ENCODE results near the gene TMEM82.

The TMEM82 gene

DNA sequence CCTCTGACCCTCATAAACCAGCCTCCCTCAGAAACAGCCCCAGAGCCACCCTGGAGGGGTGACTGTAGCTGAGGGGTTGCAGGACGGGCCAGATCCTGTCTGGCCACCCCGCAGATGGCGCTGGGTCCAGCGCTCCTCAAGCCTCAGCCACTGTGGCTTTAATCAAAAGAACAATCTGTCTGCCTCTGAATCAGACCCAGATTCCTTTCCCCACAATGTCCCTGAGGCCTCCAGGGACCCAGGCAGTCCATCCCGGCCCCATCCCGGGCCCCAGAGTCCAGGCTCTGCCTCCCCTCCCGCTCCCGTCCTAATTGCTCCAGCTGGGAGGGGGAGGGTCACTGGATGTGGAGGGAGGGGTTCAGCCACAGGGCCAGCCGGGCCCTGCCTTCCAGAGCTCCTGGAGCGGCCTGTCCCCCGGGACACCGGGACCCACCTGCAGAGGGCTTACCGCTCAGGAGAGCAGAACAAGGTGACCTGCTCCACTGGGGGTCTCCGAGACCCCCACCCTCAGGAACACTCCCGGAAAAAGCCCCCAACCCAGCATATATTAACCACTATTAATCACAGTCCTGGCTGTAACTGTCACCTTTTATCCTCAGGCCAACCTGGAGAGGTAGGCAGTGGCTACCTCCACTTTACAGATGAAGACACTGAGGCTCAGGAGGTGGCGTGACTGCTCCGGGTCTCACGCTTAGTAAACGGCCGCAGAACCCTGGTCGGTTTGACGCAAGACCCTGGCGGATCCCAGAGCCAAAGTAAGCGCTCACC lies 15.5 kb downstream of the TMEM82 start:
- DNase-seq = no peak

DNA sequence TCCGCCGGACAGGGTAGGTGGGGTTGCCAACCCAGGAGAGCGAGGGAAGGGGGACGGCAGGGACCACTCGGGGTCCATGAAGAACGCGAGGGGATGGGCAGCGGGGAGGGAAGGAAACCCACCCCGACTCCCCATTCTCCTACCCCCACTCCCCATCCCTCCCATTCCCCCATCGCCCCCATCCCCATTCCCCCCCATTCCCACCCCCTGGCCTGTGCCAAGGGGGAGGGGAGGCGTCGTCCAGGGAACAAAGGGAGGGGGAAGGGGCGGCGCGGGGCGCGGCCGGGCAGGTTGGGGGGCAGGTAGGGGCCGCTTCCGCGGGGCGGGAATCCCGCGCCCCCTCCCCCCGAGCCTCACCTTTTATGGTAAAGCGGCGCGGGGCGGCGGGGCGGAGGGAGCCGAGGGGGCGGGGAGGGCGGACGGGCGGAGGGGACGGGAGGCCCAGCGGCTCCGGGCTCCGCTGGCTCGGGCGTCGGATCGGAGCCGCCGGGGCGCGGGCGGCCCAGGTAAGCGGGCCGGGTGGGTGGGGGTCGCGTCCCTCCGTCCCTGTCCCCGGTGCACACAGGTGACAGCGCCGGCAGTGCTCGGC lies 16.1 kb downstream of the TMEM82 start, which contains the start of gene FBLIM1:
FBLIM1 (plus strand) TSS at position 453 of the 589 bp plus-strand sequence. CDS start 6,189 bp downstream, outside the sequence.
- no peak for DNase-seq

DNA sequence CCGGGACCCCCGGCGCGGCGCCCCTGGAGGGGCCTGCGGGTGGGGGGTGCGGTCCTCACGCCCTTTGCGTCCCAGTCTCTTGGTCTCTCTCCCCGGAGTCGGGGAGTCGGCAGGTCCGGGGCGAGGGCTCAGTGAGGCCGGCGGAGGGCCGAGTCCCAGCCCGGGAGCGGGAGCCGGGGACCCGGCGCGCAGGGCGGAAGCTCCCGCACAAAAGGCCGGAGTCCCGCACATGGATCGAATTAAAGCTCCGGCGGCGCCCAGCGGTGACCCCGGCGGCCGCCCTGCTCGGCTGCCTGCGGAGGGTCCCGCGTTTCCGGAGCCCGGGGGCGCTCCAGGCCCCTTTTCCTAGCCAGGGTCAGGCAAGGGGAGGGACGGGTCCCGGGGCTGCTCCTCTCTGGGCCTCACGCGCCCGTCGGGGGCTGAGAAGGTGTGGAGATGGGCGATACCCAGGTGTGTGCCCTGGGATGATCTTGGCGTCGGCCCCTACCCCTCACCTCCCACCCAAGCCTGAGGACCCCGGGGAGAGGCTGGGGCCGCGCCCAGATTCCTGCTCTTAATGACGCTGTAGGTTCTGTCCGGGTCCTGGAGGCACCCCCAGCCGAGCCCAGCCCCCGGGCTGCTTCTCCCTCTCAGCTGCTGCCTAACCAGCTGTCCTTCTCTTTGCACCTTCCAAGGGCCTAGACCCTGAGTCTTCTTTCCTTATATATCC lies 16.8 kb downstream of the TMEM82 start:
- no peak for DNase-seq

DNA sequence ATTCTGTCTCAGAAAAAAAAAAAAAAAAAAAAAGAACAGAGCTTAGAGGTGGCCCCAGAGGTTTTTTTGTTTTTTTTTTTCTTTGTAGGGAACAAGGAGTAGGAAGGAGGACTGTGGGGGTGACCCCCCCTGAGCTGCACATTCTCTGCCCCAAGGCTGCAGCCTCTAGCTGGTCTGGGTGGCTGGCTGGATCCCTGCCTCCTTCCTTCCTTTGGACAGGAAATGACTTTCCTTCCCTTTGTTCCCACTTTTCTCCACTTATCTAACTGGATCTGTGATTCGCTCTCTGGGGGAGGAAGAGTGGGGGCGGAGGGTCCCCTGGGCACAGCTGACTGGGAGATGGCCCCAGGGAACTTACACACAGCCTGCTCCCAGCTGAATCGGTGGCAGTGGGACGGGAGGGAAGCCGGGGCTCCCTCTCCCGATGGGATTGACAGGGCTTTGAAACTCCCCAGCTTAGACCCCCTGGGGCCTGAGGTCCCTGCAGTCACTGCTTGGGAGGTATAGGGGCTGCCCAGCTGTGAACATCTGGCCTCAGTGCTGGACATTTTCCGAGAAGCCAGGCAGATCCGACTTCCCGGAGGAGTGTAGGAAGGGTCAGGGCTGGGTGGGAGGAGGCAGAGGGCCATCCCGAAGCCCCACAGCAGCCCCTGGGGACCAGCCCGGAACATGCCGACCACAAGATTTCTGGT lies 18.4 kb downstream of the TMEM82 start:
- no peak for DNase-seq

DNA sequence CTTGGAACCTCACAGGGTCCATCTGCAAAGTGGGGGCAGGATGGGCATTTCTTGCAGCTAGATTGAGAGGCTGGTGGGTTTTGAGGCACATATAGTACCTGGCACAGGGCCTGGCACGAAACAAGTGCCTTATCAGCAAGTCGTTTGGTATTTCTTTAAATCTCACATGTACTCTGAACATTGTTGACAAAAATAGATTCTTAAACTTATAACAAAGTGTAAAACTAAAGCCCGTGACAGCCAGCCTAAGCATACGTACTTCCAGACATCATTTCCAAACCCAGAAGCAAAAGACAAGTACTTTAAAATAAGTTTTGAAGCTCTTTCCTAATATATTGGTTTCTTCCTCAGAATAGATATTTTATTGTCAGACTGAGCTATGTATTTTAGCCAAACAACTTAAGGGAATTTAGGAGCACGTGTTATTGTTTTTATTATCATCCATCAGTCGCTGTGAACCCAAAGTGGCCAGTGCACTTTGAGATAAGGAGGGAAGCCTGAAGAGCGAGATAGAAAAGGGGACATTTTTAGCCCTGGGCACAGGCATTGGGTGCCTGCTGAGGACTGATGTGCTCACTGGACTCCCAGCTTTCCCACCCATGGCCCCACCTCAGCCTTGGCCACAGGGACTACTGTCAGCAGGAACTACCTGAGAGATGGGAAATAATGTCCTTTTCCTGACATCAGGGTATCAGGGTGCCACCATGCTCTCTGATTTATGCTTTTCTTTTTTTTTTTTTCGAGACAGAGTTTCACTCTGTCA lies 19.2 kb downstream of the TMEM82 start:
- DNase-seq = no peak

DNA sequence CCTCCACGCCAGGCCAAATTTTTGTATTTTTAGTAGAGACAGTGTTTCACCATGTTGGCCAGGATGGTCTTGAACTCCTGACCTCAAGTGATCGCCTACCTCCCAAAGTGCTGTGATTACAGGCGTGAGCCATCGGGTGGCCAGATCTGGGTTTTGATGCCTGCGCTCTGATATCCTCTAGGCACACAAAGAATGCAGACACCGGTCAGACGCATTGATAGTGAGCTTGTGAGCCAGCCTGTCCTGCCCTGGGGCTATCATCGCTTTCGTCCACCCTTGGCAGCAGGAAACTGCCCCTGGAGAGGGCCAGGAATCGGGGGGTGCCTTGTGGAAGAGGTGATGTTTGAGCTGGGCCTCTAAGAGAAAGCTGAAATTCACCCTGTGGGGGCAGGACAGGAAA lies 20.2 kb downstream of the TMEM82 start:
- DNase-seq = no peak

DNA sequence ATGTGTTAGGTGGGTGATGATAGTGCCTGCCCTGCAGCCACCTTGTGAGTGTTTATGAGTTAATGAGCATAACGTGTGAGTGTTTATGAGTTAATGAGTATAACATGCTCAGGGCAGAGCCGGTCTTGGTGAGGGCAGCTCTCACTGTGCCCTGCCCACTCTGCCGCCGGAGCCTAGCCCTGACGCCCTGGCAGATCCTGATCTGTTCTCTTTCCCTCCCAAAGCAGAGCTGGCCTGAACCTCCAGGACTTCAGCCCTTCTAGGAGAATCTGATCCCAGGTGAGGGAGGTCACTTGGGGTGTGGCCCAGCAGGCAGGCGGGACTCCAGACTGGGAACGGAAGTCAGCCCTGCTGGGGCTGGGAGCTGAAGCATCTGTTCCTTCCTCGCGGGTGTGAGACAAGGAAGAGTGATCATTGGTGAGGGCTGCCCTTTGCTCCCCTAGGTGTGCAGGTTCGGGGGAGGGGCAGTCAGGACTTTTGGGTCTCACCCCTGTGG lies 22.0 kb downstream of the TMEM82 start:
- DNase-seq = no peak

DNA sequence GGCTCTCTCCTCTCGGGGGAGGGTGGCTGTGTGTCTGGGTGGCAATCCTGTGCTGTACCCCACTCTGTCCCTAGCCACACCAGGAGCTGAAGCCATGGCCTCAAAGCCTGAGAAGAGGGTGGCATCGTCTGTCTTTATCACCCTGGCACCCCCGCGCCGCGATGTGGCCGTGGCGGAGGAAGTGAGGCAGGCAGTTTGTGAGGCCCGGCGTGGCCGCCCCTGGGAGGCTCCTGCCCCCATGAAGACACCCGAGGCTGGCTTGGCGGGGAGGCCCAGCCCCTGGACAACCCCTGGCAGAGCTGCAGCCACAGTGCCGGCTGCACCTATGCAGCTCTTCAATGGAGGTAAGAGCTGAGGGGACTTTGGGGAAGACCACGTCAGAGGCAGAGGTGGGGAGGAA lies 22.6 kb downstream of the TMEM82 start:
- no peak for DNase-seq

DNA sequence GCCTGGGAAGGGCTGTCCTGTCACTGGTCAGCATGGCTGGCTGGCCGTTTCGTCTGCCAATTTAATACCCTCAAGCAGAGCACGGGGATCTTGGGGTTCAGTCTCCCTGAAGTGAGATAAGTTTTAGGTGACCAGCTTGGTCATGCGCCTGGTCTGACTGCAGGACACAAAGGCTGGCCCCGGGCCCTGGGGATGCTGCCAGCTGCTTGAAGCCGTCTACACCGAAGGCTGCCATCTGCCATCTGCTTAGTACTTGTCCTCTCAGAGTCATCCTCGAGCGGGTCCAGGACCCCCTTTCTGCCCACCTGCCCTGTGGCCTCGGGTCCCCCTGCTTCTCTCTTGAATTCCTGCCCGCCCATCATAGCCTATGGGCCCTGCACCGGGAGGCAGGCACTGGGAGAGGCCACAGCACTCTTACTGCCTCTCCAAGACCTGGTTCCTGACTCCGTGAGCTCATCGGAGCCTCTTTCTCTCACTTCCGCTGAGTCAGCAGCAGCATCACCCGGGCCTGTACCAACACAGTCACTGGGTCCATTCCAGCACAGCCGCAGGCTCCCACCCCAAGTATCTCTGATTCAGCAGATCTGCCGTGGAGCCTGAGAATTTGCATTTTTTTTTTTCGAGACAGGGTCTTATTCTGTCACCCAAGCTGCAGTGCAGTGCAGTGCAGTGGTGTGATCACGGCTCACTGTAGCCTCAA lies 23.3 kb downstream of the TMEM82 start:
- no peak for DNase-seq

DNA sequence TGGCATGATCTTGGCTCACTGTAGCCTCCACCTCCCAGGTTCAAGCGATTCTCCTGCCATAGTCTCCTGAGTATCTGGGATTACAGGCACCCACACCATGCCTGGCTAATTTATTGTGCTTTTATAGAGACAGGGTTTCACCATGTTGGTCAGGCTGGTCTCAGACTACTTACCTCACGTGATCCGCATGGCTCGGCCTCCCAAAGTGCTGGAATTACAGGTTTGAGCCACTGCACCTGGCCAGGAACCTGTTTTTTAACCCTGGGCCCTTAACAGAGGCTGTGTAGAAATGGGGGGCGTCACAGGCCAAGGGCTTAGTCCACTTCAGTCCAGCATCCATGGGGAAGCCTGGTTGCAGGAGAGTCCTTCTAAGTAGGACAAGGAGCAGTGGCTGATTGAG lies 25.6 kb downstream of the TMEM82 start:
- DNase-seq = no peak

DNA sequence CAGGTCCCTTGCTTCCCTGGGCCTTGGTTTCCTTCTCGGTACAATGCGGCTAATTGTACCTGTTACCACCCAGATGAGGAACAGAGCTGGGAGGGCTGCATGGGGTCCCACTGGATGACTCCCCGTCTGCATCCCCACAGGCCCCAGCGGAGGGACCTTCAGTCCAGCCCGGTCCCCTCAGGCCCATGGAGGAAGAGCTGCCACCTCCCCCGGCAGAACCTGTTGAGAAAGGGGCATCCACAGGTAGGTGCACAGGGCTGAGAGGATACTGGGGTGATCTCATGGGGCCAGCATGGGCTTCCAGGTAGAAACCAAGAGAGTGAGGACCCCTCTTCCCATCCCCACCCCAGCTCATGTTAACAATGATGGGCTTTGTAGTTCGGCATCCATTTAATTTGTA lies 26.1 kb downstream of the TMEM82 start:
- no peak for DNase-seq

DNA sequence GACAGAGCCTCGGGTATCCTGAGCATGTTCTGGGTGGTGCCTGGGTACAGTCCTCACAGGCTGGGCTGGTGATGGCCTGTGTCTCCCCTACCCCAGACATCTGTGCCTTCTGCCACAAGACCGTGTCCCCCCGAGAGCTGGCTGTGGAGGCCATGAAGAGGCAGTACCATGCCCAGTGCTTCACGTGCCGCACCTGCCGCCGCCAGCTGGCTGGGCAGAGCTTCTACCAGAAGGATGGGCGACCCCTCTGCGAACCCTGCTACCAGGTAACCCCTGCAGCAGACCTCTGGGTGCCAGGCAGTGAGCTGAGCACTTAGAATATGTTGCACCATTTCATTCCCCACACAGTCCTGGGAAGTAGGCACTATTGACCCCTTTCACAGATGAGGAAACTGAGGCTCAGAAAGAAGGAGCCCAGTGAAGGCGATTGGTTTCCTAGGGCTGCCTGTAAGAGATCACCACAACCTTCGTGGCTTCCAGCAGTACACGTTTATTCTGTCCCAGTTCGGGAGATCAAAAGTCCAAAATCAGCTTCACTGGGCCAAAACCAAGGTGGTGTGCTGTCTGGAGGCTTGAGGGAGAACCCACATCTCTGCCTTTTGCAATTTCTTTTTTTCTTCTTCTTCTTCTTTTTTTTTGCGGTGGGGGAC lies 28.1 kb downstream of the TMEM82 start:
- no peak for DNase-seq

DNA sequence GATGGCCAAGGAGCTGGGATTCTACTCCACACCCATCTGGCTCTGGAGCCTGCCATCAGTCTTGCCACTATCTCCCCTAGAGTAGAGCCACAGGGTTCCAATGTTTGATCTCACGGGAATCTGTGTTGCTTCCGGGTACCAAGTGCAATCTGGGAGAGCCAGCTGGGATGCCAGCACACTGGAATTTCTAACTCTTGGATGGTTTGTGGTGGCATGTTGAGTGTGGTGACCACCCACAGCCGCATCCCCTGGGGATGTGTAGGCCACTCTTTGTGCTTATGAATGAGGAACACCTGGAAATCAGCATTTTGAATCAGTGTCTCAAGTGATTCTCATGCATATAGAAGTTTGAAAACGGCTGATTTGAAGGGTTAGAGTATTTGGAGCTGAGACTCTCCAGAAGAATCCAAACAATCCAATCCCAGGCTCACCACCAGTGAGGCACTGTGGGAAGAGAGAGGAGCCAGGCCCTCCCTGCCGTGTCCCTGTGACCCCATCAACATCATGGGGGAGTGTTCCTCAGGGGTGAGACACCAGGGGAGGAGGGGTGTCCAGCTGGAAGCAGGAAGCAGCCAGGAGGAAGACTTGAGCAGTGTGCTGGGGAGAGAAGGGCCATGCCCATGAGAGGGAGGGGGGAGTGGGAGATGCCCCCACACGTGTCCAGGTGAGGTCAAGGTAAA lies 29.7 kb downstream of the TMEM82 start:
- no peak for DNase-seq

DNA sequence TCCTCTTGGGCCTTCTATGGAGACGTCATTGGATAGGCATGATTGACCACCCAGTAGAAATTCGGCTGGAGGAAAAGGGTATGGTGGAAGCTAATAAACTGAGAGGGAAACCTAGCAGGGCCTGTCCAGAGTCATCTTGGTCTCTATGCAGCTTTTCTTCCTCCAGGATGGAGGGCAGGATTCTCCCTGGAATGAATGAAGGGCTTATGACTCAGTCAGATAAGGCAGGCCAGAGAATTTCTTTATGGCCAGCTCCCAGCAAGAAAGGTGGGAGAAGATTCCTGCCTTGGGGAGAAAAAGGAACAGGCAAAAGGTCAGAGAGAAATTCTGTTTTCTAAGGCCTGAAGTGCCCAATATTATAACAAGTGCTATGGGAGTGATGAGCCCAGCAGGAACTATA lies 33.4 kb downstream of the TMEM82 start:
- no peak for DNase-seq

DNA sequence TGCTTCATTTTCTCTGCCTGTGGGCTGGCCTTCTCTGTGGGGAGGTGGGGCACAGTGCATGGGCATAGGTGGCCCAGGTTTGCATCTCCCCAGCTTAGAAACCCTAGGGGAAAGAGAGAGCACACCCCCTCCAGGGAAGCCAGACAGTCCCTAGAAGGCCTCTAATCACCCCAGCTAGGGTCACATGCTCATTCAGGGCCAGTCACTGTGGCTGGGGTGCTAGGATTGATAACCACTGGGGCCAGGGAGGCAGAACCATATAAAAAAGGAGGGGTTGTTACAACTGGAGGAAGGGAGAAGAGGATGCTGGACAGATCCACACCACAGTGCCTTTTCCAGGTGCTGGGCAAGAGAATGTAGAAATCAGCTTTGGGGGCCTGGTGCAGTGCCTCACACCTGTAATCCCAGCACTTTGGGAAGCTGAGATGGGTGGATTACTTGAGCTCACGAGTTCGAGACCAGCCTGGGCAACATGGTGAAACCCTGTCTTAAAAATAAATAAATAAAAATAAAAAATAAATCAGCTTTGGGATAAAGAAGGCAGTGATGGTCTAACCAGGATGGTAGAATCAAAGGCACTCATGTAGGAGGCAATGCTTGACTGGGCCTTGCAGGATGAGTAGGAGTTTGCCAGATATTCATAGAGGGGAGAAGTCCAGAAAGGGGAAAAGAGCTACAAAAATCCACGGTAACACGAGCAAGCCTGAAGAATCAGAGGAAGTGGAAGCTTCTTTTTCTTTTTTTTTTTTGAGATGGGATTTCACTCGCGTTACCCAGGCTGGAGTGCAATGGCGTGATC lies 35.8 kb downstream of the TMEM82 start:
- no peak for DNase-seq

DNA sequence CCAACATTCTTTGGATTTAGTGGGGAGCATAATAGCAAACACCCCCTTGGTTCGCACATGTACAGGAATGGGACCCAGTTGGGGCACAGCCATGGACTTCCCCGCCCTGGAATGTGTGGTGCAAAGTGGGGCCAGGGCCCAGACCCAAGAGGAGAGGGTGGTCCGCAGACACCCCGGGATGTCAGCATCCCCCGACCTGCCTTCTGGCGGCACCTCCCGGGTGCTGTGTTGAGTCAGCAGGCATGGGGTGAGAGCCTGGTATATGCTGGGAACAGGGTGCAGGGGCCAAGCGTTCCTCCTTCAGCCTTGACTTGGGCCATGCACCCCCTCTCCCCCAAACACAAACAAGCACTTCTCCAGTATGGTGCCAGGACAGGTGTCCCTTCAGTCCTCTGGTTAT lies 43.4 kb downstream of the TMEM82 start:
- no peak for DNase-seq

DNA sequence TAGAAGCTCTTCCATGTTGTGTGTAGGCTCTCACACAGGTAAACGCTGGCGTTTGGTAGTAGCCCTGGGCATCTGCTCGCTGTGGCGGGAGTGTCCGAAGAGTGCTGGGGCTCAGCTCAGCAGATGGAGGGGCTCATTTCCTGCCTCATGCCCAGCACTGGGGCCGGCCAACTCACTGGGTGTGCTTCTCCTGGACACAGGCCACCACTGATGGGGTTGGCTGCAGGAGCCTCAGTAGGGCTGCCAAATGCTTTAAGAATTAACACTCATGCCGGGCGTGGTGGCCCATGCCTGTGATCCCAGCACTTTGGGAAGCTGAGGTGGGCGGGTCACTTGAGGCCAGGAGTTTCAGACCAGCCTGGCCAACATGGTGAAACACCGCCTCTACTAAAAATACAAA lies 44.3 kb downstream of the TMEM82 start:
- DNase-seq = no peak

DNA sequence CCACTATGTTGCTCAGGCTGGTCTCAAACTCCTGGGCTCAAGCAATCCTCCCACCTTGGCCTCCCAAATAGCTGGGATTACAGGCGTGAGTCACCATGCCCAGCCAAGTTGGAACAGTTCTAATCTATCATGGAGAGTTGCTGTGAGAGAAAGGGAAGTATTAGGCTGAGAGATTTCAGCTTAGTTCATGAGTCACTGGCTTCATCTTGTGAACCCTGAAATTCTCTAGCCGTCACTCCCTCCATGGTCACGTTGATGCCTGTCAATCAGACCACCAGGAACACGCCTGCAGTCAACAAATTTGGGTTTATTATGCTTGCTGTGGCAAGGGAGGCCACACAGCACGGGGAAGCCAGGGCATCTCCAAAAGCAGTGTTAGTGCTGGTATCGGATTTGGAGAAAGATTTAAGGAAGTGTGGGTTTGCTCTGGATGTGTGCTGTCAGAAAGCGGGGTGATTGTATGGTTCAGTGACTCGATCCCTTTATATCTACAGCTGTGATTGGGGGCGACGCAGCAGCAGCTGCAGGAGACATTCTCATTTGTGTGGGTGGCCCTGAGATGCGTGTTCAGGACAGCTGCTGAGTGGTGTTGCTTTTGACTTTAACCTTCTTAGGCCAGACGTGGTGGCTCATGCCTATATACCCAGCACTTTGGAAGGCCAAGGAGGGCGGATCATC lies 46.5 kb downstream of the TMEM82 start:
- DNase-seq = no peak

DNA sequence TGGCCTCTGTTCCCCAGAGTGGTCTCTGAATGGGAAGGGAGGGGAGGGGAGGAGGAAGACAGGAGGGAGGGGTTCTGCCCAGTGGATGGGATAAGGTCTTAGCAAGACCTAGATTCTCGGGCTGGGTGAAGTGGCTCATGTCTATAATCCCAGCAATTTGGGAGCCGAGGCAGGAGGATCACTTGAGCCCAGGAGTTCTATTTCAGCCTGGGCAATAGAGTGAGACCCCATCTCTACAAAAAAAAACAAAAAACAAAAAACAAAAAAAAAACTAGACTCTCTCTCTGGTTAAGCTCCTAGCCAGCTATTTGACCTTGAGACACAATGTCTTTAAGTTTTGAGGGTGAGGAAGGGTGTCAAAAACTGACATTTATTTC lies 53.8 kb downstream of the TMEM82 start:
- no peak for DNase-seq
